ENCODE measurements around the gene MZF1. TPM values are rescaled to one million over a fixed set of nuclear protein-coding genes. Genes with fewer than 3 reads are reported as not detected.

The MZF1 gene
- total RNA-seq, 2 experiments from 2014 or later, result 30.0 to 39.1 TPM

GRCh38 chr19:58546019-58546530 is 27.1 kb downstream of the MZF1 start:
- H3K4me3 ChIP-seq (ENCODE audit: low read depth, low read length, poor library complexity, severe bottlenecking), result peak overlapping the region; percentile 94
- no peaks in the 10 kb centered on the region for H3K9me3 ChIP-seq (ENCODE audit: low read length)
- H3K4me1 ChIP-seq (ENCODE audit: insufficient read depth, low read length, poor library complexity, severe bottlenecking), result peaks cover 20% of the 10 kb centered on the region
- no peaks in the 10 kb centered on the region for H3K9me2 ChIP-seq (ENCODE audit: insufficient read depth, low read length)
- intact Hi-C loops (cut with micrococcal nuclease; ENCODE audit: unreplicated experiment), result no loop called here
- no peak overlapping the region for H2AFZ ChIP-seq (ENCODE audit: low read length)
- POLR2A ChIA-PET, result interaction anchor here (0.7 to 1.3 kb wide), 2 partner anchors 9 kb away, joined by 3 to 9 read pairs; partner anchors contain the start of gene CHMP2A
- peaks cover 38% of the 10 kb centered on the region for H3K79me2 ChIP-seq (ENCODE audit: insufficient read depth, low read depth, low read length)
- TF ChIP-seq EZH2phosphoT487 (IDR thresholded peaks at IDR 0.05; ENCODE audit: borderline replicate concordance, low read depth, low read length) (no peak), CTCF (conservative IDR thresholded peaks at IDR 0.05; ENCODE audit: low read length) (no peak)
- no peak for DNase-seq (ENCODE audit: low spot score)
- H3K36me3 ChIP-seq (ENCODE audit: insufficient read depth, low read length), result peaks cover 63% of the 10 kb centered on the region
- H3K4me2 ChIP-seq (ENCODE audit: low read length), result peak overlapping the region; percentile 98
- peaks cover 33% of the 10 kb centered on the region for H4K20me1 ChIP-seq (ENCODE audit: insufficient read depth, low read length)
- no peak overlapping the region for H3K27ac ChIP-seq (ENCODE audit: low read depth, low read length, poor library complexity, severe bottlenecking)
- CTCF ChIA-PET (ENCODE audit: unreplicated experiment), result no interaction called here
- BruUV-seq (replicated peaks), result TSS peak; percentile 43

- peak; percentile 36 for DNase-seq (ENCODE audit: low spot score)
- Histone ChIP-seq H3K79me2 (ENCODE audit: insufficient read depth, low read depth, low read length) (peaks cover 38% of the 10 kb centered on the region), H3K4me1 (ENCODE audit: insufficient read depth, low read length, poor library complexity, severe bottlenecking) (peaks cover 20% of the 10 kb centered on the region), H3K36me3 (ENCODE audit: insufficient read depth, low read length) (peaks cover 57% of the 10 kb centered on the region), H4K20me1 (ENCODE audit: insufficient read depth, low read length) (peaks cover 33% of the 10 kb centered on the region), H2AFZ (ENCODE audit: low read length) (no peak overlapping the region), H3K9me2 (ENCODE audit: insufficient read depth, low read length) (no peaks in the 10 kb centered on the region), H3K27ac (ENCODE audit: low read depth, low read length, poor library complexity, severe bottlenecking) (peak overlapping the region; percentile 66), H3K4me2 (ENCODE audit: low read length) (peak overlapping the region; percentile 98), H3K9me3 (ENCODE audit: low read length) (no peaks in the 10 kb centered on the region), H3K4me3 (ENCODE audit: low read depth, low read length, poor library complexity, severe bottlenecking) (peak overlapping the region; percentile 94)
- no TSS peak for BruUV-seq (replicated peaks)
- ChIA-PET CTCF (ENCODE audit: unreplicated experiment) (interaction anchor here (0.8 kb wide), 1 partner anchor 9 kb away, joined by 4 read pairs; the partner anchor contains the start of gene CHMP2A), POLR2A (interaction anchor here (1.3 kb wide), 1 partner anchor 9 kb away, joined by 9 read pairs; the partner anchor contains the start of gene CHMP2A)
- intact Hi-C loops (cut with micrococcal nuclease; ENCODE audit: unreplicated experiment), result loop anchor here (1.0 kb wide), 1 partner anchor 10 kb away; the partner anchor contains the start of gene CHMP2A
- TF ChIP-seq CTCF (conservative IDR thresholded peaks at IDR 0.05; ENCODE audit: low read length) (no peak), EZH2phosphoT487 (IDR thresholded peaks at IDR 0.05; ENCODE audit: borderline replicate concordance, low read depth, low read length) (no peak)
These were observed 27.7 kb downstream of the MZF1 start for GRCh38 chr19:58545286-58546018.
